Bronchial epithelial cell (primary cell): ENCODE measurements around the gene CC2D2B. TPM values are rescaled to one million over a fixed set of nuclear protein-coding genes. Genes with fewer than 3 reads are reported as not detected.

Source experiments
- DNase-seq: peaks from one replicate; pipeline ENCODE4 v3.0.0-alpha.2; 2010; ENCODE audit warnings: low read depth
- FAIRE-seq: peaks from 2 replicates; lab custom pipeline; 2011; peaks lifted over from hg19 to GRCh38; lab: Jason Lieb, UNC
- H3K27me3 ChIP-seq: 2 replicates; pipeline ENCODE4 v1.5.1; 2011; ENCODE audit warnings: low read length; ENCODE audit not compliant: control insufficient read depth, insufficient read depth
- H3K36me3 ChIP-seq: 2 replicates; pipeline ENCODE4 v1.5.1; 2011; ENCODE audit warnings: low read length; ENCODE audit not compliant: control insufficient read depth, insufficient read depth
- H3K4me3 ChIP-seq: 2 replicates; pipeline ENCODE4 v1.5.1; 2011; ENCODE audit warnings: mild to moderate bottlenecking, low read depth, low read length, control low read depth
- total RNA-seq: library from RNA; depleted of rRNA; stranded (reverse); fragments of >200 nt; gene quantifications from 2 replicates; pipeline ENCODE4 v1.2.1, GENCODE V29; 2014
- TF ChIP-seq, protein P1 (sequence below): IDR thresholded peaks from 2 replicates; pipeline ENCODE4 v1.5.1; 2011; ENCODE audit warnings: mild to moderate bottlenecking, moderate library complexity, low read length, control low read depth, inconsistent platforms; ENCODE audit not compliant: insufficient read depth, severe bottlenecking

CC2D2B gene
- total RNA-seq, 1 donor from 2014 or later = not detected

DNA sequence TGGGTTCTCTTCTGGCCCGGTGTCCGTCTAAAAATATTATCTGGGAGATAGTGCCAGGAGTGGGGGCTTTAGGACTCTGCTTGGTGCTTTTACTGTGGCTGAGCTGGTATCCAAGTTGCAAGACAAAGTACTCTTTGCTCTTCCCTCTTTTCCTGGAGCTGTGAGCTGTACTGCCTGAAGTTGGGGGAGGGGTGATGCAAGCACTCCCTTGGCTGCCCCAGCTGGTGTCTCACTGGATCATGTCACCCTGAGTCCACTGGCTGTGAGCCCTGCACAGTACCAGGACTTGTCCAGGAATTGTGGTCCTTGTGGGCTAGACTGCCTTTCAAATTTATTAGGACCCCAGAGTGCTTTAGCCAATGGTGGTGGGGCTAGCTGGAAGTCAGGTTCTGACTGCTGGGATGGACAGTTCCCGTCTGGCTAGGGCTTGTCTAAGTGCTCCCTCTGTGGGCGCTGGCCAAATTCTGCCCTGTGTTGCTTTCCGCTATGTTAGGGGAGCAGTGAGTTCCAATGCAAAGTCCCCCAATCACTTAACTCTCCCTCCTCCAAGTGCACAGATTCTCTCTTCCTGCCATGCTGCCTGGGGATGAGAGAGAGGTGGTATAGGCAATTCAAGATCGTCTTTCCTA, 13.1 kb downstream of the CC2D2B start:
- Histone ChIP-seq H3K36me3 (no peaks in the 10 kb centered on the region), H3K27me3 (no peaks in the 10 kb centered on the region), H3K4me3 (no peak overlapping the region)
- FAIRE-seq (peak; percentile 7), DNase-seq (no peak)
- TF ChIP-seq, protein P1, sequence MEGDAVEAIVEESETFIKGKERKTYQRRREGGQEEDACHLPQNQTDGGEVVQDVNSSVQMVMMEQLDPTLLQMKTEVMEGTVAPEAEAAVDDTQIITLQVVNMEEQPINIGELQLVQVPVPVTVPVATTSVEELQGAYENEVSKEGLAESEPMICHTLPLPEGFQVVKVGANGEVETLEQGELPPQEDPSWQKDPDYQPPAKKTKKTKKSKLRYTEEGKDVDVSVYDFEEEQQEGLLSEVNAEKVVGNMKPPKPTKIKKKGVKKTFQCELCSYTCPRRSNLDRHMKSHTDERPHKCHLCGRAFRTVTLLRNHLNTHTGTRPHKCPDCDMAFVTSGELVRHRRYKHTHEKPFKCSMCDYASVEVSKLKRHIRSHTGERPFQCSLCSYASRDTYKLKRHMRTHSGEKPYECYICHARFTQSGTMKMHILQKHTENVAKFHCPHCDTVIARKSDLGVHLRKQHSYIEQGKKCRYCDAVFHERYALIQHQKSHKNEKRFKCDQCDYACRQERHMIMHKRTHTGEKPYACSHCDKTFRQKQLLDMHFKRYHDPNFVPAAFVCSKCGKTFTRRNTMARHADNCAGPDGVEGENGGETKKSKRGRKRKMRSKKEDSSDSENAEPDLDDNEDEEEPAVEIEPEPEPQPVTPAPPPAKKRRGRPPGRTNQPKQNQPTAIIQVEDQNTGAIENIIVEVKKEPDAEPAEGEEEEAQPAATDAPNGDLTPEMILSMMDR = no peak

DNA sequence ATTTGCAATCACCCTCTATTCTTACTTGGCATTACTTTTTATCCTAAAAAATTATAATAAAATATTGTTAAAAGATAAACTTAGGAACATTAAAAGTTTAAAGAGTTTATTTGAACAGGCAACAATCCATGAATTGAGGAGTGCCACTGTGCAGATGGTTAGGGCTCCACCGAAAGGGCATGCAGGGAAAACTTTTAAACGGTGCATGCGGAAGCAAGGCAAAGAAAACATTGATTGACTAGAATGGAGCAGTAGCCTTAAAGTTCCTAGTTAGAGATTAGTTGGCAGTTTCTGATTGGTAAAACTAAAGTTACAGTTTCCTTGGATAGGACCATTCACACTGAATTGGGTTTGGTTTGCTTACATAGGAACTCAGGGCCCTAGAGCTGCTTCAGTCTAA, 17.3 kb downstream of the CC2D2B start:
- Histone ChIP-seq H3K36me3 (no peaks in the 10 kb centered on the region), H3K27me3 (no peaks in the 10 kb centered on the region), H3K4me3 (no peak overlapping the region)
- no peak for DNase-seq
- TF ChIP-seq, protein P1 = no peak
- FAIRE-seq = no peak

DNA sequence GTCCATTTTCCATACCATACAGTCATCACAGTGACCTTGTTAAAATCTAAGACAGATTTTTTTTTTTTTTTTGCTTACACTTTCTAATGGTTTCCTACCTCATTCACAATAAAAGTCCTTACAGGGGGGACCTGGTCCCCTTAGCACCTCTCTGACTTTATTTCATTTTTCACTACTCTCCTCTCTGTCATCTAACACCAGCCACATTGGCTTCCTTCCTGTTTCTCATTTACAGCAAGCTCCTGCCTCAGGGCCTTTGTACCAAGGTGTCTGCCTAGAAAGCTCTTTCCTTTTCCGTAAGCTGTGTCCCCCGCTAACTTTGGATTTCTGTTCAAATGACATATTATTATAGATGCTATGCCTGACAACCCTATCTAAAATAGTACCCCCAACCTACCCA, 27.7 kb downstream of the CC2D2B start:
- TF ChIP-seq, protein P1 = no peak
- Histone ChIP-seq H3K36me3 (no peaks in the 10 kb centered on the region), H3K27me3 (no peaks in the 10 kb centered on the region), H3K4me3 (no peak overlapping the region)
- no peak for DNase-seq
- FAIRE-seq = no peak

DNA sequence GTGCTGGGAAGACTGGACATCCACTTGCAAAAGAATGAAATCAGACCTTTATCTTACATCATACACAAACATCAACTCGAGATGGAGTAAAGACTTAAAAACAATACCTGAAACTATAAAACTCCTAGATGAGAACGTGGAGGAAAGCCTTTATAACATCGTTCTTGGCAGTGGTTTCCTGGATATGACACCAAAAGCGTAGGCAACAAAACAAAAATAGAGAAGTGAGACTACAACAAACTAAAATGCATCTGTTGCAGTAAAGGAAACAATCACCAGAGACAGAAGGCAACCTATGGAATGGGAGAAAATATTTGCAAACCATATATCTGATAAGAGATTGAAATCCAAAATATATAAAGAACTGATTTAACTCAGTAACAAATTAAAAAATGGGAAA, 33.3 kb downstream of the CC2D2B start:
- no peak for DNase-seq
- FAIRE-seq = no peak
- no peak overlapping the region for H3K4me3 ChIP-seq
- TF ChIP-seq, protein P1 = no peak
- no peaks in the 10 kb centered on the region for H3K36me3 ChIP-seq
- no peaks in the 10 kb centered on the region for H3K27me3 ChIP-seq

DNA sequence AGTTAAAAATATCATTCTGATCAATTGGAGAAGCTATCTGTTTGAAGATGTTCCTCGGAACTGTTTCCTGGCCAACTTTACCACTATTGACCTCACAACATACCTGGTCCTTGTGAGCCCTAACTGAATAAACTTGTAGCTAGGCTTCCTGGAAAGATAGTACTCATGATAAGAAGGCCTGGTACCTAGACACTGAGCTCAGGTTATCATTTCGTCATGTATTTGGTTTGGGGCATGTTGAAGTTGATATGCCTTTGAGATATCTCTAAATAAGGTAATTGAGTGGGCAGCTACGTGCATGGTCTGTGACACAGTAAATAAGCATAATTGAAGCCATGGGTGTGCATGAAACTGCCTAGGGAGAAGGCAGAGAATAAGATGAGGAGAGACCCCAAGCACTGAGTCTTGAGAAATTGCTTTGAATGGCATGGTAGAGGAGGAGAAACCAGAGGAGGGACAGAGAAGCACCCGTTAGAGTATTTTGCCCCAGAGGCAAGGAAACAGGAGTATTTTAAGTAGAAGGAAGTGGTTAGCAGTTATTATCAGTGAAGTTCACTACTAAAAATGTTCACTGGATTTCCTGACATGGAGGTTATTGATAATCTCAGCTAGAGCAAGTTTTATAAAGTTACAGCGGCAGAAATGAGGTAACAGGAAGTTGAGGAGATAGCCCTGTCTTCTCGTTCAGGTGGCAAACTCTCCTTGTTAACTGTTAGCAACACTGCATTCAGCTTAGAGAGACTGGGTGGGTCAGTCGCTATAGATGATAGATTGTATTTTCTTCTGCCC, 55.6 kb downstream of the CC2D2B start:
- no peaks in the 10 kb centered on the region for H3K27me3 ChIP-seq
- peak; percentile 23 for FAIRE-seq
- DNase-seq = no peak
- TF ChIP-seq, protein P1 = no peak
- H3K36me3 ChIP-seq = no peaks in the 10 kb centered on the region
- H3K4me3 ChIP-seq = no peak overlapping the region

DNA sequence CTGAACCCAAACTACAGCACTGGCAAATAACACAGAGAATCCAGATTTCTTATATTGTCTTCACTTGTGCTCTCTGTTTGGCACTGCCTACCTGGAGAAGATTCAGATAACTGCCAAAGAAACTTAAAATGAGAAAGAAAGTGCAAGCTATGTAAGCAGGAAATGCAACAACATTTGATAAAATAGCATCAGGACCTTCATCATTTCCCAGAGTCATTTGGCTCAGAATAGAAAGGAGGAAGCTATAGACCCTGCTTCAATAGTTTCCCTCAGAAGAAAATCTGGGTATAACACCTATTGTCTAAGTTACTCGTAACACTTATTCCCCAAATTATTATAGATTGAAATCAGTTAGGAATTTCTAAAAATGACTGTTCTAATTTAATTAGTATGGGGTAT, 56.2 kb downstream of the CC2D2B start:
- FAIRE-seq (no peak), DNase-seq (no peak)
- Histone ChIP-seq H3K36me3 (no peaks in the 10 kb centered on the region), H3K27me3 (no peaks in the 10 kb centered on the region), H3K4me3 (no peak overlapping the region)
- TF ChIP-seq, protein P1 = no peak
